Measurements from ENCODE around the gene CRTC1. TPM values are rescaled to one million over a fixed set of nuclear protein-coding genes. Genes with fewer than 3 reads are reported as not detected.

The CRTC1 gene
- total RNA-seq, 1 experiment from 2014 or later, result 19.0 TPM

GRCh38 chr19:18675779-18676178 lies 7.7 kb upstream of the CRTC1 start:
- Histone ChIP-seq H3K14ac (ENCODE audit: insufficient read depth, low read length) (no peak overlapping the region), H2BK20ac (ENCODE audit: low read depth, low read length, poor library complexity, severe bottlenecking) (no peak overlapping the region), H3K9me3 (ENCODE audit: control insufficient read depth, low read depth, low read length) (no peaks in the 10 kb centered on the region), H2AK5ac (ENCODE audit: insufficient read length, low read length) (no peak overlapping the region), H3K4me1 (ENCODE audit: insufficient read depth, low read length) (no peaks in the 10 kb centered on the region; the same call in 1 of the 2 replicates), H2BK120ac (ENCODE audit: low read depth, low read length, poor library complexity, severe bottlenecking) (no peak overlapping the region), H2AFZ (ENCODE audit: low read length) (no peak overlapping the region), H2BK15ac (ENCODE audit: low read depth, low read length) (no peak overlapping the region), H2BK12ac (ENCODE audit: insufficient read length, low read depth, low read length) (no peak overlapping the region), H3K27ac (ENCODE audit: insufficient read length, low read depth, low read length) (no peak overlapping the region), H3K56ac (ENCODE audit: insufficient read length, low read depth, low read length) (no peak overlapping the region), H4K20me1 (ENCODE audit: control insufficient read depth, insufficient read depth, insufficient read length) (no peaks in the 10 kb centered on the region), H3K23ac (ENCODE audit: insufficient read length, low read depth, low read length) (no peak overlapping the region), H3K27me3 (ENCODE audit: insufficient read depth, low read length) (no peaks in the 10 kb centered on the region), H3K4me2 (ENCODE audit: insufficient read depth, insufficient read length, low read length) (no peak overlapping the region), H3T11ph (ENCODE audit: low read length) (no peak overlapping the region), H4K5ac (ENCODE audit: insufficient read length, low read depth, low read length) (no peak overlapping the region), H3K23me2 (ENCODE audit: insufficient read length, low read depth, low read length, poor library complexity, severe bottlenecking) (no peaks in the 10 kb centered on the region), H3K9ac (ENCODE audit: extremely low read depth, insufficient read length, low read length) (no peak overlapping the region), H4K91ac (ENCODE audit: insufficient read length, low read depth, low read length) (no peak overlapping the region), H4K8ac (replicated peaks; ENCODE audit: insufficient read length, low read depth, low read length) (no peak overlapping the region), H3K18ac (ENCODE audit: insufficient read length, low read depth, low read length) (no peak overlapping the region), H3K4ac (ENCODE audit: low read depth, low read length) (no peak overlapping the region), H2BK5ac (ENCODE audit: insufficient read length, low read length) (no peak overlapping the region), H3K79me1 (ENCODE audit: insufficient read depth, low read depth, low read length, poor library complexity, severe bottlenecking) (no peaks in the 10 kb centered on the region), H3K79me2 (ENCODE audit: insufficient read depth, low read length) (no peaks in the 10 kb centered on the region)
- no peaks in the 10 kb centered on the region for H3K9me3 Mint-ChIP-seq
- H3K27ac Mint-ChIP-seq, result no peak overlapping the region
- peaks cover 12 to 23% of the 10 kb centered on the region in 2 experiments for H3K4me1 Mint-ChIP-seq
- peak; percentile 81 for TF ChIP-seq CTCF (conservative IDR thresholded peaks at IDR 0.05)
- WGBS (ENCODE audit: extremely low coverage, insufficient read length, low lambda C conversion rate), result no CpG with 5 or more reads among the region's 5 CpGs
- peaks cover under 1% of the 10 kb centered on the region; the same call in 1 of the 2 replicates for H3K27me3 Mint-ChIP-seq (ENCODE audit: low read depth)
- peak; percentile 56 for DNase-seq
- no peaks in the 10 kb centered on the region; a peak in 1 of 7 replicates for H3K36me3 Mint-ChIP-seq (ENCODE audit: insufficient read depth in 1 of 3, low read depth in 3 of 3)
- H3K4me3 Mint-ChIP-seq, result peak overlapping the region in 1 of 2 experiments; percentile 17; a peak in 2 of 5 replicates

All from H9 (cell line).